Measurements from ENCODE around the gene MBD1. TPM values are rescaled to one million over a fixed set of nuclear protein-coding genes. Genes with fewer than 3 reads are reported as not detected.

MBD1 gene
- total RNA-seq, 4 donors from 2014 or later = 39.5 to 83.8 (median 61.0) TPM

- H3K27ac ChIP-seq = peak overlapping the region; percentile 56 to 69 (median 59)
- intact Hi-C loops (cut with DNase I) = no loop called here
- no peak for DNase-seq
- TF ChIP-seq POLR2A (IDR thresholded peaks at IDR 0.05) = no peak
- TF ChIP-seq CTCF (IDR thresholded peaks at IDR 0.05) = no peak
- H3K4me1 ChIP-seq = peaks cover 25 to 70% (median 35%) of the 10 kb centered on the region in 3 donors
- H3K9me3 ChIP-seq = no peaks in the 10 kb centered on the region
- peaks cover 0 to 46% (median 17%) of the 10 kb centered on the region in 3 donors for H3K36me3 ChIP-seq
- no peak overlapping the region for H3K4me3 ChIP-seq
- 71 to 82% methylated on average over 15 of the region's 15 CpGs for WGBS, 2 donors
- H3K27me3 ChIP-seq = no peaks in the 10 kb centered on the region
These were observed 3.0 kb upstream of the MBD1 start for GRCh38 chr18:50284255-50284885.

GRCh38 chr18:50283469-50284209, 2.3 kb upstream of the MBD1 start:
- Histone ChIP-seq H3K9me3 (no peaks in the 10 kb centered on the region), H3K27me3 (no peaks in the 10 kb centered on the region), H3K36me3 (peaks cover 0 to 54% (median 17%) of the 10 kb centered on the region in 3 donors), H3K4me1 (peaks cover 28 to 75% (median 35%) of the 10 kb centered on the region in 3 donors), H3K27ac (peak overlapping the region; percentile 56 to 69 (median 59)), H3K4me3 (no peak overlapping the region)
- intact Hi-C loops (cut with DNase I) = no loop called here
- WGBS, 2 donors = 89 to 92% methylated on average over 13 to 18 of the region's 29 CpGs
- no peak for DNase-seq
- TF ChIP-seq POLR2A (IDR thresholded peaks at IDR 0.05) = no peak

- TF ChIP-seq POLR2A (IDR thresholded peaks at IDR 0.05) (no peak), CTCF (IDR thresholded peaks at IDR 0.05) (no peak)
- WGBS, 2 donors = 89 to 90% methylated on average over 33 to 35 of the region's 42 CpGs
- H3K27ac ChIP-seq = peak overlapping the region in 2 of 4 donors; percentile 94 to 99
- peaks cover 0 to 60% (median 17%) of the 10 kb centered on the region in 3 donors for H3K36me3 ChIP-seq
- no peaks in the 10 kb centered on the region for H3K27me3 ChIP-seq
- intact Hi-C loops (cut with DNase I) = no loop called here
- H3K4me3 ChIP-seq = peak overlapping the region in 1 of 4 donors; percentile 99
- no peaks in the 10 kb centered on the region for H3K9me3 ChIP-seq
- H3K4me1 ChIP-seq = peaks cover 31 to 80% (median 35%) of the 10 kb centered on the region in 3 donors
- no peak for DNase-seq
These were observed 1.4 kb upstream of the MBD1 start for GRCh38 chr18:50282521-50283335.

- H3K36me3 ChIP-seq = peaks cover under 1 to 67% (median 17%) of the 10 kb centered on the region in 3 donors
- WGBS, 2 donors = 61 to 94% methylated on average over 6 to 10 of the region's 35 CpGs
- peaks cover 31 to 82% (median 34%) of the 10 kb centered on the region in 3 donors for H3K4me1 ChIP-seq
- H3K27ac ChIP-seq = peak overlapping the region; percentile 94 to 99 (median 98)
- H3K9me3 ChIP-seq = no peaks in the 10 kb centered on the region
- H3K27me3 ChIP-seq = no peaks in the 10 kb centered on the region
- peak overlapping the region; percentile 60 to 99 (median 82) for H3K4me3 ChIP-seq
- intact Hi-C loops (cut with DNase I) = no loop called here
- DNase-seq = no peak
- TF ChIP-seq CTCF (IDR thresholded peaks at IDR 0.05) (no peak), POLR2A (IDR thresholded peaks at IDR 0.05) (no peak)
These were observed 723 bp upstream of the MBD1 start for GRCh38 chr18:50281972-50282520.

GRCh38 chr18:50280707-50281294, 522 bp downstream of the MBD1 start:
- TF ChIP-seq POLR2A (IDR thresholded peaks at IDR 0.05) = no peak
- peak overlapping the region; percentile 60 to 99 (median 82) for H3K4me3 ChIP-seq
- intact Hi-C loops (cut with DNase I) = no loop called here
- peaks cover 13 to 78% (median 29%) of the 10 kb centered on the region in 3 donors for H3K36me3 ChIP-seq
- no peak for DNase-seq
- WGBS, 2 donors = 1 to 2% methylated on average over 16 of the region's 16 CpGs
- no peaks in the 10 kb centered on the region for H3K27me3 ChIP-seq
- H3K4me1 ChIP-seq = peaks cover 22 to 69% (median 27%) of the 10 kb centered on the region in 3 donors
- no peaks in the 10 kb centered on the region for H3K9me3 ChIP-seq
- H3K27ac ChIP-seq = peak overlapping the region; percentile 94 to 99 (median 98)

Measured in esophagus squamous epithelium (tissue), 5 donors.